ENCODE measurements around the gene ZNF14. TPM values are rescaled to one million over a fixed set of nuclear protein-coding genes. Genes with fewer than 3 reads are reported as not detected.
"Not testable (repeated sequence)": the region's sequence is repeated elsewhere in the genome, so short reads cannot be mapped to it uniquely, and the experiment has no call there.

ZNF14 gene
- total and polyA plus RNA-seq, 5 donors: 3.5 to 5.8 (median 5.0) TPM

DNA sequence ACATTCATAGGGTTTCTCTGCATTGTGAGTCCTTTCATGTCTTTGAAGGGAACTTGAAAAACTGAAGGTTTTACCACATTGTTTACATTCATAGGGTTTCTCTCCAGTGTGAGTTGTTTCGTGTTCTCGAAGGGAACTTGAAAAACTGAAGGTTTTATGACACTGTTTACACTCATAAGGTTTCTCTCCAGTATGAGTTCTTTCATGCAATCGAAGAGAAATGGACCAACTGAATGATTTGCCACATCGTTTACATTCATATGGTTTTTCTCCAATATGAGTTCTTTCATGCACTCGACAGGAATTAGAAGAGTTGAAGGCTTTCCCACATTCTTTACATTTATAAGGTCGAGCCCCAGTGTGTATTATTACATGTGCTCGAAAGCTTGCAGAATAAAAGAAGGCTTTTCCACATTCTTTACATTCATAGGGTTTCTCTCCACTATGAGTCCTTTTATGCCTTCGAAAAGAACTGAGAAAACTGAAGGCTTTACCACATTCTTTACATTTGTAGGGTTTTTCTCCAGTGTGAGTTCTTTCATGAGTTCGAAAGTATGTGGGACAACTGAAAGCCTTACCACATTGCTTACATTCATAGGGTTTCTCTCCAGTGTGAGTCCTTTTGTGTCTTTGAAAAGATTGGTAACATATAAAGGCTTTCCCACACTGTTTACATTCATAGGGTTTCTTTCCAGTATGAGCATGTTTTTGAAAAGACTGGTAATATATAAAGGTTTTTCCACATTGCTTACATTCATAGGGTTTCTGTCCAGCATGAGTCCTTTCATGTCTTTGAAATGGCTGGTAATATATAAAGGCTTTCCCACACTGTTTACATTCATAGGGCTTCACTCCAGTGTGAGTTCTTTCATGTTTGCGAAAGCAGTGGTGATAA is 20.7 kb downstream of the ZNF14 start:
- intact Hi-C loops (cut with DNase I): no loop called here
- WGBS: 99% methylated on average over 10 of the region's 10 CpGs
- DNase-seq: no peak
- no peak overlapping the region for H3K4me3 ChIP-seq (ENCODE audit: low read length)
- no peaks in the 10 kb centered on the region for H3K27me3 ChIP-seq (ENCODE audit: control insufficient read depth, insufficient read depth)
- peaks cover 34% of the 10 kb centered on the region for H3K9me3 ChIP-seq (ENCODE audit: control insufficient read depth, low read length)
- H3K4me1 ChIP-seq (ENCODE audit: control insufficient read depth, insufficient read depth, low read length): no peaks in the 10 kb centered on the region
- no peak overlapping the region for H3K27ac ChIP-seq (ENCODE audit: low read length)
- no peak for ATAC-seq

DNA sequence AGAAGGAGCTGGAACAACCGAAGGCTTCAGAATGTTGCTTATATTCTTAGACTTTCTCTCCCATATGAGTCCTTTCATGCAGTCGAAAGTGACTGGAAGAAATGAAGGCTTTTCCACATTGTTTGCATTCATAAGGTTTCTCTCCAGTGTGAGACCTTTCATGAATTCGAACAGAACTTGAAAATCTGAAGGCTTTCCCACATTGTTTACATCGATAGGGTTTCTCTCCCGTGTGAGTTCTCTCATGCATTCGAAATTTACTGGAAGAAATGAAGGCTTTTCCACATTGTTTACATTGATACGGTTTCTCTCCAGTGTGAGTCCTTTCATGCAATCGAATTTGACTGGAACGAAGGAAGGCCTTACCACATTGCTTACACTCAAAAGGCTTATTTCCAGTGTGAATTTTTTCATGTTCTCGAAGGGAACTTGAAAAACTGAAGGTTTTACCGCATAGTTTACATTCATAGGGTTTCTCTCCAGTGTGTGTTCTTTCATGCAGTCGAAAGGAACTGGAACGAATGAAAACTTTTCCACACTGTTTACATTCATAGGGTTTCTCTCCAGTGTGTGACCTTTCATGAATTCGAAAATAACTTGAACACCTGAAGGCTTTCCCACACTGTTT is 21.5 kb downstream of the ZNF14 start:
- H3K4me1 ChIP-seq (ENCODE audit: control insufficient read depth, insufficient read depth, low read length): no peaks in the 10 kb centered on the region
- no peaks in the 10 kb centered on the region for H3K27me3 ChIP-seq (ENCODE audit: control insufficient read depth, insufficient read depth)
- ATAC-seq: no peak
- no peak for DNase-seq
- intact Hi-C loops (cut with DNase I): no loop called here
- WGBS: 99% methylated on average over 14 of the region's 14 CpGs
- no peak overlapping the region for H3K27ac ChIP-seq (ENCODE audit: low read length)
- peaks cover 32% of the 10 kb centered on the region for H3K9me3 ChIP-seq (ENCODE audit: control insufficient read depth, low read length)
- H3K4me3 ChIP-seq (ENCODE audit: low read length): no peak overlapping the region

DNA sequence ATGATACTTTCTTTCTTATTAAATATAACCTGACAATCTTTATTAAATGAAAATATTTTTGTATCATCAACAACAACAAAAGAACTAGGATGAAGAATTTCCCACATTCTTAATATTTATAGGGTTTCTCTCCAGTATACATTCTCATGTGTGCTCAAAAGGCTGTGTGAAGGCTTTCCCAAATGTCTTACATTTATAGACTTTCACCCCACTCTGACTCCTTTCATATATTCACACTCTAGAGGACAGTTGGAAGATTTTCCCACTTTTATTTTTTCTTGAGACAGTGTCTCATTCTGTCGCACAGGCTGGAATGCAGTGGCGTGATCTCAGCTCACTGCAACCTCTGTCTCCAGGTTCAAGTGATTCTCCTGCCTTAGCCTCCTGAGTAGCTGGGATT is 22.4 kb downstream of the ZNF14 start:
- intact Hi-C loops (cut with DNase I): no loop called here
- no peak for ATAC-seq
- peaks cover 29% of the 10 kb centered on the region for H3K9me3 ChIP-seq (ENCODE audit: control insufficient read depth, low read length)
- WGBS: over 99% methylated on average over 2 of the region's 2 CpGs
- no peak for DNase-seq
- no peak overlapping the region for H3K27ac ChIP-seq (ENCODE audit: low read length)
- no peaks in the 10 kb centered on the region for H3K27me3 ChIP-seq (ENCODE audit: control insufficient read depth, insufficient read depth)
- H3K4me3 ChIP-seq (ENCODE audit: low read length): no peak overlapping the region
- no peaks in the 10 kb centered on the region for H3K4me1 ChIP-seq (ENCODE audit: control insufficient read depth, insufficient read depth, low read length)

DNA sequence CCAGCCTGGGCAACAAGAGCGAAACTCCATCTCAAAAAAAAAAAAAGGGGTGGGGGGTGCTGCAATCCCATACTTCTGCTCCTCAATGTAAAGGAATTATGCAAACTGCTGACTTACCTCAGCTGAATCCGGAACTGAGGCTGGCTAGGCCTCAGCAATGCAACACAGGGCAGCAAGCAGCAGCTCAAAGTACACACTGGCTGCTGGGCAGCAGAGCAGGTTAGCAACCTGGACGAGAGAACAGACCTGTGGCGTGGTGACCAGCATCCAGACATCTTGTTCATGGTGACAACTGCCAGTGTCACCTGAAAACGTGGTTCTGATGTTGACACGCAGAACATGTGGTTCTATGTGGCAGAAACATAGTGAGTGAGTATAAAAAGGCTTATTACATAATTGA is 28.1 kb downstream of the ZNF14 start:
- H3K9me3 ChIP-seq (ENCODE audit: control insufficient read depth, low read length): peaks cover 16% of the 10 kb centered on the region
- ATAC-seq: no peak
- DNase-seq: no peak
- intact Hi-C loops (cut with DNase I): no loop called here
- 91% methylated on average over 6 of the region's 6 CpGs for WGBS
- H3K27ac ChIP-seq (ENCODE audit: low read length): no peak overlapping the region
- no peaks in the 10 kb centered on the region for H3K27me3 ChIP-seq (ENCODE audit: control insufficient read depth, insufficient read depth)
- H3K4me3 ChIP-seq (ENCODE audit: low read length): no peak overlapping the region
- no peaks in the 10 kb centered on the region for H3K4me1 ChIP-seq (ENCODE audit: control insufficient read depth, insufficient read depth, low read length)

DNA sequence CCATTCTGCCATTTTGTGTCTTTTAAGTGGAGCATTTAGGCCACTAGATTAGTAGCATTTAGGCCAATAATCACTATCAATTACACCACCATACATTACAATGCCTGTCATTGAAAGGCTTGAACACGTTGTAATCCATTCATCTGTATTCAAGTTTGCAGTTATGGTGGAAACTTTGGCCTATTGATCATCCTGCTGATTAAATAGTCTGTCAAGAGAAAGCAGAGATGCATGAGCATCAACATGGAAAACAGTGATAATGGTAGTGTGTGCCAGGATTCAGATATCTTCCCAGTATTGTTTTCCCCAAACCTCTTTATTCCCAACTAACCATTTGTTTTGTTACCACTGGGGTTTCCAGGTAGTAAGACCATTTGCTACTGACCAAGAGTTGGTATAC is 32.4 kb downstream of the ZNF14 start:
- H3K4me3 ChIP-seq (ENCODE audit: low read length); DNase-seq; H3K27me3 ChIP-seq (ENCODE audit: control insufficient read depth, insufficient read depth); H3K9me3 ChIP-seq (ENCODE audit: control insufficient read depth, low read length); H3K27ac ChIP-seq (ENCODE audit: low read length); H3K4me1 ChIP-seq (ENCODE audit: control insufficient read depth, insufficient read depth, low read length); ATAC-seq; intact Hi-C loops (cut with DNase I): not testable (repeated sequence)
- 96% methylated on average over 1 of the region's 1 CpG for WGBS

DNA sequence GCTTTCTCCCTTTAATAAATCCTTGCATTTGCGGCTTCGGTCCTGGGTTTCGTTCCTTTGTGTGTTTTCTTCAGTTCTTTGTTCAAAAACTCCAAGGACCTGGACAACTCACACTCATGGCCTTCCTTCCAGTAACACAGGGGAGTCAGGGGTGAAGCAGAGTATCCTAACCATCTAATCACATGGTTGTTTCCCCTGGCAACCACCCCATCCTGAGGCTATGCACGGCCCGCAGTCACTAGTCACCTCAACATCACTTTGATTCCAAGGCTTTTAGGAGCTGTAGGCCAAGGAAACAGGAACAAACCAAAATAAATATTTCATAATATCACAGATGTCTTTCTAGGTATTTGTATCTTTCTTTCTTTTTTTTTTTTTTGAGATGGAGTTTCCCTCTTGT is 35.3 kb downstream of the ZNF14 start:
- intact Hi-C loops (cut with DNase I): no loop called here
- WGBS: 90% methylated on average over 5 of the region's 5 CpGs
- Histone ChIP-seq H3K4me1 (ENCODE audit: control insufficient read depth, insufficient read depth, low read length) (no peaks in the 10 kb centered on the region), H3K27me3 (ENCODE audit: control insufficient read depth, insufficient read depth) (no peaks in the 10 kb centered on the region), H3K9me3 (ENCODE audit: control insufficient read depth, low read length) (no peaks in the 10 kb centered on the region), H3K27ac (ENCODE audit: low read length) (no peak overlapping the region), H3K4me3 (ENCODE audit: low read length) (no peak overlapping the region)
- ATAC-seq: no peak
- no peak for DNase-seq

DNA sequence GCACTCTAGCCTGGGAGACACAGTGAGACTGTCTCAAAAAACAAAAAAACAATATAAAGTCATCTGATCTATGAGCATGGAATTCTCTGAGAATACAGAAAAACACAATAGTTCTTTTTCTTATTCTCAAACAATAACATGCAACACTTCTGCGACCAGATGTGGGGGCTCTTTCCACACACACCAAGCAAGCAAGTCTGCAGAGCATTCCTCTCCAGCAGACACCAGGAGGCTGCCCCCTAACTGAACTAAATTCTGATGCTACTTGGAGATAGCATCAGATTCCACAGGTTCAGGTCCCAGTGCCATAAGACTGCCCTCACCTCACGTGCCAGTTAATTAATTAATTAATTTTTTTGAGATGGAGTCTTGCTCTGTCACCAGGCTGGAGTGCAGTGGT is 36.5 kb downstream of the ZNF14 start:
- H3K27me3 ChIP-seq (ENCODE audit: control insufficient read depth, insufficient read depth): no peaks in the 10 kb centered on the region
- H3K9me3 ChIP-seq (ENCODE audit: control insufficient read depth, low read length): no peaks in the 10 kb centered on the region
- no peak overlapping the region for H3K27ac ChIP-seq (ENCODE audit: low read length)
- DNase-seq (no peak), ATAC-seq (no peak)
- no peaks in the 10 kb centered on the region for H3K4me1 ChIP-seq (ENCODE audit: control insufficient read depth, insufficient read depth, low read length)
- no peak overlapping the region for H3K4me3 ChIP-seq (ENCODE audit: low read length)
- intact Hi-C loops (cut with DNase I): no loop called here
- 73% methylated on average over 2 of the region's 2 CpGs for WGBS

DNA sequence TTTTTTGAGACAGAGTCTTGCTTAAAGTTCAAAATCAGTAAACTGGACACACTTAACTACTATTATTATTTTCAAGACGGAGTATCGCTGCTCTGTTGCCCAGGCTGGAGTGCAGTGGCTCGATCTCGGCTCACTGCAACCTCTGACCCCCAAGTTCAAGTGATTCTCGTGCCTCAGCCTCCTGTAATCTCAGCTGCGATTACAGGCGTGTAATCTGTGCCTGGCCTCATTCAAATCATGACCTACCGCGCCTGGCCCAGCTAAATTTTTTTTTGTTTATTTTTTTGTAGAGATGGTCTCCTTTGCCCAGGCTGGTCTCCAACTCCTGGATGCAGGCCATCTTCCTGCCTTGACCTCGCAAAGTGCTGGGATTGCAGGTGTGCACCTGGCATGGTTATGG is 41.2 kb downstream of the ZNF14 start:
- DNase-seq (no peak), ATAC-seq (no peak)
- H3K9me3 ChIP-seq (ENCODE audit: control insufficient read depth, low read length): no peaks in the 10 kb centered on the region
- 87% methylated on average over 10 of the region's 10 CpGs for WGBS
- no peaks in the 10 kb centered on the region for H3K4me1 ChIP-seq (ENCODE audit: control insufficient read depth, insufficient read depth, low read length)
- intact Hi-C loops (cut with DNase I): no loop called here
- H3K4me3 ChIP-seq (ENCODE audit: low read length): no peak overlapping the region
- H3K27ac ChIP-seq (ENCODE audit: low read length): no peak overlapping the region
- no peaks in the 10 kb centered on the region for H3K27me3 ChIP-seq (ENCODE audit: control insufficient read depth, insufficient read depth)

DNA sequence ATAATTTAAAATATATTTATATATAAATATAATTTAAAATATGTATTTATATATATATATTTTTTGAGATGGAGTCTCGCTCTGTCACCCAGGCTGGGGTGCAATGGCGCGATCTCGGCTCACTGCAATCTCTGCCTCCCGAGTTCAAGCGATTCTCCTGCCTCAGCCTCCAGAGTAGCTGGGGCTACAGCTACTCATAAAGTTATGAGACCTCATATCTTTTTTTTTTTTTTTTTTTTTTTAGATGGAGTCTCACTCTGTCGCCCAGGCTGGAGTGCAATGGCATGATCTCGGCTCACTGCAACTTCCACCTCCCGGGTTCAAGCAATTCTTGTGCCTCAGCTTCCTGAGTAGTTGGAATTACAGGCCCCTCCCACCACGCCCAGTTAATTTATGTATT is 43.9 kb downstream of the ZNF14 start:
- H3K9me3 ChIP-seq (ENCODE audit: control insufficient read depth, low read length); H3K4me3 ChIP-seq (ENCODE audit: low read length); intact Hi-C loops (cut with DNase I); DNase-seq; H3K27me3 ChIP-seq (ENCODE audit: control insufficient read depth, insufficient read depth); H3K27ac ChIP-seq (ENCODE audit: low read length); ATAC-seq; H3K4me1 ChIP-seq (ENCODE audit: control insufficient read depth, insufficient read depth, low read length): not testable (repeated sequence)
- WGBS: 98% methylated on average over 10 of the region's 10 CpGs

DNA sequence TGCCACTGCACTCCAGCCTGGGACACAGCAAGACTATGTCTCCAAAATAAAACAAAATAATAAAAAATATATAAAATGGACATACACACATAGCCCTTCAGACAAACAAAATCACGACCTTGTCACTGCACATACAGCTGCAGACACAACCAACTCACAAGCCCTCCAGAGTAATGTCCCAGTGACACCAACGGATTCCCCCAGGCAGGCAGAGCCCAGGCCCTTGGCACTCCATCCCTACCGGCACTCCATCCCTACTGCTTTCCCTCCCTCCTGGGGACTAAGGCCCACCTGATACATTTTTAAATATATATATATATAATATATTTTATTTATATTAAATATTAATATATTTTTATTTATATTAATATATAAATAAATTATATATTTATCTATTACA is 45.8 kb downstream of the ZNF14 start:
- H3K9me3 ChIP-seq (ENCODE audit: control insufficient read depth, low read length): no peaks in the 10 kb centered on the region

DNA sequence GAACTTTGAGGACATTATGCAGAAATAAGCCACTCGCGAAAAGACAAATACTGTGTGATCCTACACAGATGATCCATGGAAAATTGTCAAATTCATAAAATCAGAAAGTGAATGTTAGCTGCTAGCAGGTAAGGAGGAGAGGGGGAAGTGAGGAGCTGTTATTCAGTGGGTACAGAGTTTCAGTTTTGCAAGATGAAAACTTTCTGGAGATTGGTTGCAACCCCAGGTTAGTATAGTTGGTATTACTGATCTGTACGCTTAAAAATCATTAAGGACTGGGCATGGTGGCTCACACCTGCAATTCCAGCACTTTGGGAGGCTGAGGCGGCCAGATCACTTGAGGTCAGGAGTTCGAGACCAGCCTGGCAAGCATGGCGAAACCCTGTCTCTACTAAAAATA is 46.3 kb downstream of the ZNF14 start:
- Histone ChIP-seq H3K27me3 (ENCODE audit: control insufficient read depth, insufficient read depth) (no peaks in the 10 kb centered on the region), H3K4me1 (ENCODE audit: control insufficient read depth, insufficient read depth, low read length) (no peaks in the 10 kb centered on the region), H3K9me3 (ENCODE audit: control insufficient read depth, low read length) (no peaks in the 10 kb centered on the region), H3K4me3 (ENCODE audit: low read length) (no peak overlapping the region), H3K27ac (ENCODE audit: low read length) (no peak overlapping the region)
- whole genome bisulfite sequencing: 97% methylated on average over 6 of the region's 6 CpGs
- intact Hi-C loops (cut with DNase I): no loop called here
- no peak for ATAC-seq
- DNase-seq: no peak

More for the DNA sequence above, 45.8 kb downstream of the ZNF14 start:
- Histone ChIP-seq H3K27me3 (ENCODE audit: control insufficient read depth, insufficient read depth) (no peaks in the 10 kb centered on the region), H3K4me1 (ENCODE audit: control insufficient read depth, insufficient read depth, low read length) (no peaks in the 10 kb centered on the region), H3K27ac (ENCODE audit: low read length) (no peak overlapping the region), H3K4me3 (ENCODE audit: low read length) (no peak overlapping the region)
- ATAC-seq (no peak), DNase-seq (no peak)
- over 99% methylated on average over 3 of the region's 3 CpGs for WGBS
- intact Hi-C loops (cut with DNase I): no loop called here

Measured in right cardiac atrium (tissue), 5 donors.